Measurements from ENCODE around the gene ZNF555. TPM values are rescaled to one million over a fixed set of nuclear protein-coding genes. Genes with fewer than 3 reads are reported as not detected.

The ZNF555 gene
- total and polyA plus RNA-seq, 2 donors (not counting 1 experiment from before 2014, with no cell fraction given): 5.0 to 5.9 TPM

DNA sequence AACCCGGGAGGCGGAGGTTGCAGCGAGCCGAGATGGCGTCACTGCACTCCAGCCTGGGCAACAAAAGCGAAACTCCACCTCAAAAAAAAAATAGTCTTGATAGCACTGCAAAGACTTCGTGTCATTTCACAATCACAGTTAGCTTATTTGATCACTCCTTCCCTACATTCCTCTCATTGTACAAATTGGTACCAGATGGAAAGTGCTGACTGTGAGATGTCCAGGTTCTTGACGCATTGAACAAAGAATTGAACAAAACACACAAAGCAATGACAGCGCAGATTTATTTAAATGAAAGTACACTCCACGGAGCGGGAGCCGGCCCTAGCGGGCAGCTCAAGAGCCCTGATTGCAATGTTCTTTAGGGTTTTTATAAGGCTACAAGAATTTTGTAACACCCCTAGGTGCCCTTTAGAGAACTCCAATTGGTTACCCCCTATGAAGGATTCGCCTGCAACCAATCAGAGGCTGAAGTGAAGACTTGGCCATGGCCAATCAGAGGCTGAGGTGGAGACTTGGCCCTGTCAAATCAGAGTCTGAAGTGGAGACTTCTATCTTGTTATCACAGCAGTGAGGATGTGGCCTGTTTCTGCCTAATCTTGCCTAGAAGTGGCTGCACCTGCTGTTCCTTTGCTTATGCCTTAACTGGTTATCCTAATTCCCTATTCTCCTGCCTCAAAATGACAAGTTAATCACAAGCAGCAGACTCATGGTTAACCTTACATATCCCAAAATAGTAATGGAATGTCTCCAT, 42.6 kb downstream of the ZNF555 start:
- TF ChIP-seq EZH2 (IDR thresholded peaks at IDR 0.05; ENCODE audit: low read length, missing control alignments) (no peak), CTCF (conservative IDR thresholded peaks at IDR 0.05 in 1 of 2, IDR thresholded peaks at IDR 0.05 in 1 of 2; ENCODE audit: low read depth in 1 of 2, low read length in 2 of 2) (no peak)
- no peaks in the 10 kb centered on the region for H3K79me2 ChIP-seq (ENCODE audit: control insufficient read depth, insufficient read depth, low read length)
- H3K27me3 ChIP-seq (ENCODE audit: control insufficient read depth, insufficient read depth, low read length): no peaks in the 10 kb centered on the region
- no peak overlapping the region for H2AFZ ChIP-seq (ENCODE audit: low read length)
- no peak overlapping the region for H3K4me3 ChIP-seq (replicated peaks in 1 of 4; ENCODE audit: control extremely low read depth in 1 of 4, insufficient read depth in 1 of 4, low read depth in 3 of 4, low read length in 4 of 4)
- no peak overlapping the region for H3K4me2 ChIP-seq (ENCODE audit: extremely low read depth, insufficient read depth, low read length)
- H3K9me3 ChIP-seq (ENCODE audit: control insufficient read depth, insufficient read depth, low read depth, low read length): no peaks in the 10 kb centered on the region
- H3K27ac ChIP-seq (ENCODE audit: insufficient read depth, low read length): no peak overlapping the region
- no peaks in the 10 kb centered on the region for H3K4me1 ChIP-seq (ENCODE audit: control insufficient read depth, extremely low read depth, insufficient read depth, low read length)
- no peaks in the 10 kb centered on the region for H3K36me3 ChIP-seq (ENCODE audit: control insufficient read depth, insufficient read depth, low read length)
- no peak for DNase-seq (ENCODE audit: low read depth in 2 of 2)
- H4K20me1 ChIP-seq (ENCODE audit: control insufficient read depth, extremely low read depth, insufficient read depth, low read length): no peaks in the 10 kb centered on the region
- H3K9ac ChIP-seq (ENCODE audit: insufficient read depth, low read length): no peak overlapping the region

DNA sequence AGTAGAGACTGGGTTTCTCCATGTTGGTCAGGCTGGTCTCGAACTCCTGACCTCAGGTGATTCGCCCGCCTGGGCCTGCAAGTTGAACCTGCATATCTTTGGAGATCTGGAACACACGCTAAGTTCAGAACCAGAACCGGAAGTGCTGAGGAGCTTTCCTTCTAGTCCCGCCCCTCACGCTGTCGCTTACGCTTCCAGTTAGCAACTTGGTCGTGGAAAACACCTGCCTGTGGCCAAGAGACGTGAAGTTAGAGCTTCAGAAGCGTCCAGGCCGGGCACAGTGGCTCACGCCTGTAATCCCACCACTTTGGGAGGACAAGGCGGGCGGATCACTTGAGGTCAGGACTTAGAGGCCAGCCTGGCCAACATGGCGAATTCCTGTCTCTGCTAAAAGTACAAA, 44.5 kb downstream of the ZNF555 start:
- no peak for DNase-seq (ENCODE audit: low read depth in 2 of 2)

DNA sequence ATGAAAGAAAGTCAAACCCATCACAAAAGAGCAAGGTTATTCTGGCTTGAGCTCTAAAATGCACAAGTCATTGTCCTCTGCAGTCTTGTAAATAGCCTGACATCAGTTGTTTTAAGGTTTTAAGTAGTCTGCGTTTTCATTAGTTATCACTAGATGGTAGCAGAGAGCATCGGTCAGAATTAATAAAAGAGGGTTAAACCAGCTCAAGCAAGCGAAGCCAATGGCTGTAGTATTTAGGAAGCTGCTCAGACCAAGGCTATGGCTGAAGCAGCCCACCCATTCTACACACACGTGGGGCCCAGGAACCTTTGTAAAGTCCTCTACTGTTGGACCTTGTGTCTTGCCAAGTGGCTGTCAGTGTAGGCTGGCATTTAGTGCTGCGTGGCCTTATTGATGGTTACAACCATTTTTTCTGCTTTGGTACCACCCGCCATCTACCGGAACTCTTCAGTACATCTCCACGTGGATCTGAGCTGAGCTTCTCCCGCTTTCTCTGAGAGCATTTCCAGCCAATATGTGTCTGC, 46.2 kb downstream of the ZNF555 start:
- H3K9me3 ChIP-seq (ENCODE audit: control insufficient read depth, insufficient read depth, low read depth, low read length): no peaks in the 10 kb centered on the region
- DNase-seq (ENCODE audit: low read depth in 2 of 2): peak; percentile 47 to 73
- no peaks in the 10 kb centered on the region for H3K79me2 ChIP-seq (ENCODE audit: control insufficient read depth, insufficient read depth, low read length)
- H3K27me3 ChIP-seq (ENCODE audit: control insufficient read depth, insufficient read depth, low read length): no peaks in the 10 kb centered on the region
- no peaks in the 10 kb centered on the region for H4K20me1 ChIP-seq (ENCODE audit: control insufficient read depth, extremely low read depth, insufficient read depth, low read length)
- no peak overlapping the region for H3K9ac ChIP-seq (ENCODE audit: insufficient read depth, low read length)
- peak; percentile 42 to 65 for TF ChIP-seq CTCF (conservative IDR thresholded peaks at IDR 0.05 in 1 of 2, IDR thresholded peaks at IDR 0.05 in 1 of 2; ENCODE audit: low read depth in 1 of 2, low read length in 2 of 2)
- no peak for TF ChIP-seq EZH2 (IDR thresholded peaks at IDR 0.05; ENCODE audit: low read length, missing control alignments)
- no peak overlapping the region for H3K4me2 ChIP-seq (ENCODE audit: extremely low read depth, insufficient read depth, low read length)
- H3K27ac ChIP-seq (ENCODE audit: insufficient read depth, low read length): no peak overlapping the region
- H3K4me1 ChIP-seq (ENCODE audit: control insufficient read depth, extremely low read depth, insufficient read depth, low read length): no peaks in the 10 kb centered on the region
- no peaks in the 10 kb centered on the region for H3K36me3 ChIP-seq (ENCODE audit: control insufficient read depth, insufficient read depth, low read length)
- peak overlapping the region; percentile 79 for H2AFZ ChIP-seq (ENCODE audit: low read length)
- no peak overlapping the region for H3K4me3 ChIP-seq (replicated peaks in 1 of 4; ENCODE audit: control extremely low read depth in 1 of 4, insufficient read depth in 1 of 4, low read depth in 3 of 4, low read length in 4 of 4)

More for the DNA sequence above, 44.5 kb downstream of the ZNF555 start:
- no peaks in the 10 kb centered on the region for H3K36me3 ChIP-seq (ENCODE audit: control insufficient read depth, insufficient read depth, low read length)
- H3K79me2 ChIP-seq (ENCODE audit: control insufficient read depth, insufficient read depth, low read length): no peaks in the 10 kb centered on the region
- no peak overlapping the region for H3K9ac ChIP-seq (ENCODE audit: insufficient read depth, low read length)
- H3K4me2 ChIP-seq (ENCODE audit: extremely low read depth, insufficient read depth, low read length): no peak overlapping the region
- no peak overlapping the region for H3K27ac ChIP-seq (ENCODE audit: insufficient read depth, low read length)
- TF ChIP-seq EZH2 (IDR thresholded peaks at IDR 0.05; ENCODE audit: low read length, missing control alignments) (no peak), CTCF (conservative IDR thresholded peaks at IDR 0.05 in 1 of 2, IDR thresholded peaks at IDR 0.05 in 1 of 2; ENCODE audit: low read depth in 1 of 2, low read length in 2 of 2) (no peak)
- no peaks in the 10 kb centered on the region for H3K4me1 ChIP-seq (ENCODE audit: control insufficient read depth, extremely low read depth, insufficient read depth, low read length)
- no peak overlapping the region for H3K4me3 ChIP-seq (replicated peaks in 1 of 4; ENCODE audit: control extremely low read depth in 1 of 4, insufficient read depth in 1 of 4, low read depth in 3 of 4, low read length in 4 of 4)
- no peaks in the 10 kb centered on the region for H4K20me1 ChIP-seq (ENCODE audit: control insufficient read depth, extremely low read depth, insufficient read depth, low read length)
- no peaks in the 10 kb centered on the region for H3K9me3 ChIP-seq (ENCODE audit: control insufficient read depth, insufficient read depth, low read depth, low read length)
- H3K27me3 ChIP-seq (ENCODE audit: control insufficient read depth, insufficient read depth, low read length): no peaks in the 10 kb centered on the region
- no peak overlapping the region for H2AFZ ChIP-seq (ENCODE audit: low read length)

Measured in fibroblast of lung (primary cell).